ENCODE results near the gene DPF3. TPM values are rescaled to one million over a fixed set of nuclear protein-coding genes. Genes with fewer than 3 reads are reported as not detected.

DPF3 gene
- polyA plus RNA-seq, 1 donor, result 3.5 TPM

GRCh38 chr14:72621387-72622065, 272.4 kb downstream of the DPF3 start:
- Histone ChIP-seq H3K9me3 (ENCODE audit: control insufficient read depth, low read depth, low read length) (no peaks in the 10 kb centered on the region), H3K27me3 (ENCODE audit: control insufficient read depth, insufficient read depth, low read length) (no peaks in the 10 kb centered on the region), H3K4me1 (ENCODE audit: control insufficient read depth, insufficient read depth, low read length) (peaks cover 3% of the 10 kb centered on the region), H3K36me3 (ENCODE audit: control insufficient read depth, insufficient read depth, low read length) (no peaks in the 10 kb centered on the region), H3K4me3 (ENCODE audit: low read length) (no peak overlapping the region), H3K27ac (ENCODE audit: low read length) (no peak overlapping the region)
- WGBS (ENCODE audit: insufficient coverage, low lambda C conversion rate), result 83% methylated on average over 1 of the region's 6 CpGs
- no peak for DNase-seq

GRCh38 chr14:72619881-72620280, 274.0 kb downstream of the DPF3 start:
- H3K36me3 ChIP-seq (ENCODE audit: control insufficient read depth, insufficient read depth, low read length), result no peaks in the 10 kb centered on the region

DNA sequence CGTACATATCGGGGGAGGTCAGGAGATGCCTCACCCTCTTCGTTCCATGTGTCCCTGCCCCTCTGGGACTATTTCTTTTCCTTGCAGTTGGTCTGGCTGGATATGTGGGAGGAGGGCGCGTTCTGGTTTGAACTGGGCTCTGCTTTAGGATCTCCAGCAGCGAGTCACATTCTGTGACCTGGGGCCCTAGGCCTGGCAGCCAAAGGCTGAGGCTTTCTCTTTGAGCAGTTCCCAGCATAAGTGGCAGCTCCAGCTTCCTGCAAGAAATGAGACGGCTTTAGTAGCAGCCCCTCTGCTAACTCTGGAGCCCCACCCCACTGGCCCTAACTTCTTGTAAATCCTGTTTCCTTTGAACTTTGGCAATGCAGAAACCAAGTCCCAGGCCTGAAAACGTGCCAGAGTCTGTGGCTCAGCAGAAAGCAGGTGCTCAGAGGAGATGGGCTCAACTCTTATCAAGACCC, 274.8 kb downstream of the DPF3 start:
- peaks cover 3% of the 10 kb centered on the region for H3K4me1 ChIP-seq (ENCODE audit: control insufficient read depth, insufficient read depth, low read length)
- no peaks in the 10 kb centered on the region for H3K9me3 ChIP-seq (ENCODE audit: control insufficient read depth, low read depth, low read length)
- H3K27me3 ChIP-seq (ENCODE audit: control insufficient read depth, insufficient read depth, low read length), result no peaks in the 10 kb centered on the region
- DNase-seq, result no peak
- WGBS (ENCODE audit: insufficient coverage, low lambda C conversion rate), result 100% methylated on average over 1 of the region's 8 CpGs
- no peaks in the 10 kb centered on the region for H3K36me3 ChIP-seq (ENCODE audit: control insufficient read depth, insufficient read depth, low read length)
- no peak overlapping the region for H3K27ac ChIP-seq (ENCODE audit: low read length)
- no peak overlapping the region for H3K4me3 ChIP-seq (ENCODE audit: low read length)

More at GRCh38 chr14:72619881-72620280, 274.0 kb downstream of the DPF3 start:
- no peak overlapping the region for H3K4me3 ChIP-seq (ENCODE audit: low read length)
- H3K4me1 ChIP-seq (ENCODE audit: control insufficient read depth, insufficient read depth, low read length), result peaks cover 3% of the 10 kb centered on the region
- H3K27ac ChIP-seq (ENCODE audit: low read length), result no peak overlapping the region
- WGBS (ENCODE audit: insufficient coverage, low lambda C conversion rate), result no CpG with 5 or more reads among the region's 10 CpGs
- no peaks in the 10 kb centered on the region for H3K27me3 ChIP-seq (ENCODE audit: control insufficient read depth, insufficient read depth, low read length)
- H3K9me3 ChIP-seq (ENCODE audit: control insufficient read depth, low read depth, low read length), result no peaks in the 10 kb centered on the region
- DNase-seq, result no peak

DNA sequence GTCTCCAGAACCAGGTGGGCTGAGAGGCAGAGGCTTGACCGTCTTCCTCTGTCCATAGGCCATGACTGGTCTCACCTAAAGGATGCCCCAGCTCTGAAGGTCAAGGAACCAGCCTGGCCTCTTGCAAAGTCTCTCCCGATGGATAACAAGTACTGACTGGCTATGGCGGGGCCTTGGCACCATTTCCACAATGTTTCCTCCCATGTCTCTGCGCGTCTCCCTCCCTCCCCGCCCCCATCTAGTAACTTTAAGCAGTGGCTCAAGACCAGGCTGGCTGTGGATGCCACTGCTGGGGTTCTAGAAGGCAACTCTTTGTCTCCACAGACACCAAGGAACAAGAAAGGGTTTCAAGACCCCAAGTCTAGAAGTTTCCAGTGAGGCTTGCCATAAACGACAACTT, 275.5 kb downstream of the DPF3 start:
- H3K27ac ChIP-seq (ENCODE audit: low read length), result no peak overlapping the region
- no peaks in the 10 kb centered on the region for H3K9me3 ChIP-seq (ENCODE audit: control insufficient read depth, low read depth, low read length)
- H3K4me3 ChIP-seq (ENCODE audit: low read length), result no peak overlapping the region
- peaks cover 3% of the 10 kb centered on the region for H3K4me1 ChIP-seq (ENCODE audit: control insufficient read depth, insufficient read depth, low read length)
- WGBS (ENCODE audit: insufficient coverage, low lambda C conversion rate), result no CpG with 5 or more reads among the region's 7 CpGs
- no peak for DNase-seq
- no peaks in the 10 kb centered on the region for H3K27me3 ChIP-seq (ENCODE audit: control insufficient read depth, insufficient read depth, low read length)
- H3K36me3 ChIP-seq (ENCODE audit: control insufficient read depth, insufficient read depth, low read length), result no peaks in the 10 kb centered on the region

- no peaks in the 10 kb centered on the region for H3K36me3 ChIP-seq (ENCODE audit: control insufficient read depth, insufficient read depth, low read length)
- DNase-seq, result no peak
- no peaks in the 10 kb centered on the region for H3K27me3 ChIP-seq (ENCODE audit: control insufficient read depth, insufficient read depth, low read length)
- no peak overlapping the region for H3K27ac ChIP-seq (ENCODE audit: low read length)
- H3K4me1 ChIP-seq (ENCODE audit: control insufficient read depth, insufficient read depth, low read length), result peaks cover 3% of the 10 kb centered on the region
- no CpG with 5 or more reads among the region's 20 CpGs for WGBS (ENCODE audit: insufficient coverage, low lambda C conversion rate)
- no peaks in the 10 kb centered on the region for H3K9me3 ChIP-seq (ENCODE audit: control insufficient read depth, low read depth, low read length)
- no peak overlapping the region for H3K4me3 ChIP-seq (ENCODE audit: low read length)
These were observed 276.4 kb downstream of the DPF3 start for GRCh38 chr14:72617391-72618031.

- no peaks in the 10 kb centered on the region for H3K36me3 ChIP-seq (ENCODE audit: control insufficient read depth, insufficient read depth, low read length)
- no peak overlapping the region for H3K27ac ChIP-seq (ENCODE audit: low read length)
- no peak for DNase-seq
- H3K9me3 ChIP-seq (ENCODE audit: control insufficient read depth, low read depth, low read length), result no peaks in the 10 kb centered on the region
- no peaks in the 10 kb centered on the region for H3K27me3 ChIP-seq (ENCODE audit: control insufficient read depth, insufficient read depth, low read length)
- H3K4me1 ChIP-seq (ENCODE audit: control insufficient read depth, insufficient read depth, low read length), result peaks cover 3% of the 10 kb centered on the region
- no peak overlapping the region for H3K4me3 ChIP-seq (ENCODE audit: low read length)
- WGBS (ENCODE audit: insufficient coverage, low lambda C conversion rate), result 67% methylated on average over 1 of the region's 7 CpGs
These were observed 277.1 kb downstream of the DPF3 start for GRCh38 chr14:72616811-72617210.

GRCh38 chr14:72616294-72616693, 277.6 kb downstream of the DPF3 start:
- peaks cover 3% of the 10 kb centered on the region for H3K4me1 ChIP-seq (ENCODE audit: control insufficient read depth, insufficient read depth, low read length)
- no peaks in the 10 kb centered on the region for H3K27me3 ChIP-seq (ENCODE audit: control insufficient read depth, insufficient read depth, low read length)
- H3K27ac ChIP-seq (ENCODE audit: low read length), result no peak overlapping the region
- WGBS (ENCODE audit: insufficient coverage, low lambda C conversion rate), result 47% methylated on average over 2 of the region's 4 CpGs
- peak; percentile 14 to 22 for DNase-seq
- H3K4me3 ChIP-seq (ENCODE audit: low read length), result no peak overlapping the region
- no peaks in the 10 kb centered on the region for H3K9me3 ChIP-seq (ENCODE audit: control insufficient read depth, low read depth, low read length)
- no peaks in the 10 kb centered on the region for H3K36me3 ChIP-seq (ENCODE audit: control insufficient read depth, insufficient read depth, low read length)

DNA sequence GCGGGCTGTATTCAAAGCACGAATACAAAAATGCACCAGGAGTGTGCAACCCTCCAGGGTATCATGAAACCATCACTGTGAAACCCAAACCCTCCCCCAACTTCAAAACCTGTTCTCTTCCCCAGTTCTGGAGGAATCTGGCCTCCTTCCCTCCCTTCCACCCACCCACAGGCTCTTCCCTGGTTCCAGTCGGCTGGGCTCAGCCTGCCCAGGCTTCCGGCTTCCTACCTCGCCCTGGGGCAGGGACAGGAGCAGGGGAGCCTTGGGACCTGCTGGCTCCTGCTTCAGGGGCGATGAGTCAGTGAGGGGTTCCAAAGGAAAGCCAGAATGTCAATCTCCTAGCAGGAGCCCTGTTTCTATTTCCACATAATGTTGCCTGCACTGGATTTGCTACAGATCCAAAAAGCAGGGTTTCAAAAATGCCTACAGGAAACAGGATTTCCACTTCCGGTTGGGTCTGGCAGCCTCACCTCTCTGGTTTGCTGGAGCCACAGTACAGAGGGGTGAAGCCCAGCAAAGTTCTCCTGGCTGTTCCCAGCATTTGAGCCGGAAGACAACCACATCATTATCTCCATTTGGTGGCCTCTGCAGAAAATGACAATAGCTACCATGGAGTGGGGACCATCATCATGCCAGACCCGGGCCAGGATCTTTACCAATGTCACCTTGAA, 278.3 kb downstream of the DPF3 start:
- Histone ChIP-seq H3K9me3 (ENCODE audit: control insufficient read depth, low read depth, low read length) (no peaks in the 10 kb centered on the region), H3K36me3 (ENCODE audit: control insufficient read depth, insufficient read depth, low read length) (no peaks in the 10 kb centered on the region), H3K27ac (ENCODE audit: low read length) (no peak overlapping the region), H3K4me3 (ENCODE audit: low read length) (no peak overlapping the region), H3K4me1 (ENCODE audit: control insufficient read depth, insufficient read depth, low read length) (peaks cover 3% of the 10 kb centered on the region), H3K27me3 (ENCODE audit: control insufficient read depth, insufficient read depth, low read length) (no peaks in the 10 kb centered on the region)
- no peak for DNase-seq
- WGBS (ENCODE audit: insufficient coverage, low lambda C conversion rate), result no CpG with 5 or more reads among the region's 9 CpGs

GRCh38 chr14:72614891-72615415, 278.9 kb downstream of the DPF3 start:
- no peak for DNase-seq
- H3K4me1 ChIP-seq (ENCODE audit: control insufficient read depth, insufficient read depth, low read length), result peaks cover 3% of the 10 kb centered on the region
- no peak overlapping the region for H3K4me3 ChIP-seq (ENCODE audit: low read length)
- H3K27ac ChIP-seq (ENCODE audit: low read length), result no peak overlapping the region
- no peaks in the 10 kb centered on the region for H3K9me3 ChIP-seq (ENCODE audit: control insufficient read depth, low read depth, low read length)
- H3K27me3 ChIP-seq (ENCODE audit: control insufficient read depth, insufficient read depth, low read length), result no peaks in the 10 kb centered on the region
- no peaks in the 10 kb centered on the region for H3K36me3 ChIP-seq (ENCODE audit: control insufficient read depth, insufficient read depth, low read length)
- no CpG with 5 or more reads among the region's 11 CpGs for WGBS (ENCODE audit: insufficient coverage, low lambda C conversion rate)

DNA sequence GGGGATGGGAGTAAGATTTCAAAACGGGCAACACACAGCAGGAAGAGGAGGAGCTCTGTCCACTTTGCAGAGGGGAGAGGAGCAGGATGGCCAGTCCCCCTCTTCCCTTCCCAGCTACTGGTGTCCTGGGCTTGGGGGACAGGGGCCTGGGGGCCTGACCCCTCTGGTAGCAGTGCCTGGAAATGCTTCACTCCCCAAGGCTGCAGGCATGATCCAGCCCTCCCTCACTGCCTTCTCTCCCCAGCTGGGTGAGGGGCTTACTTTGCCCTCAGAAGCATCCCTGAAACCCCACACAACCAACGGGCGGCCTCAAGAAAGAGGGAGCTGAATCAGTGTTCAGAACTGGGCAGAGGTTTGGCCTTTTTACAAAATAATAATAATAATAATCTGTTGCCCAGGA, 279.5 kb downstream of the DPF3 start:
- no peak overlapping the region for H3K27ac ChIP-seq (ENCODE audit: low read length)
- DNase-seq, result no peak
- no peaks in the 10 kb centered on the region for H3K9me3 ChIP-seq (ENCODE audit: control insufficient read depth, low read depth, low read length)
- H3K36me3 ChIP-seq (ENCODE audit: control insufficient read depth, insufficient read depth, low read length), result no peaks in the 10 kb centered on the region
- no peak overlapping the region for H3K4me3 ChIP-seq (ENCODE audit: low read length)
- no peaks in the 10 kb centered on the region for H3K27me3 ChIP-seq (ENCODE audit: control insufficient read depth, insufficient read depth, low read length)
- WGBS (ENCODE audit: insufficient coverage, low lambda C conversion rate), result no CpG with 5 or more reads among the region's 3 CpGs
- peaks cover 3% of the 10 kb centered on the region for H3K4me1 ChIP-seq (ENCODE audit: control insufficient read depth, insufficient read depth, low read length)
